HepG2 (cell line): ENCODE data around the gene TADA2A. TPM values are rescaled to one million over a fixed set of nuclear protein-coding genes. Genes with fewer than 3 reads are reported as not detected.

Experiments used
- EP300 ChIP-seq, 3 experiments: sonication (generic) in 1 of 3; formaldehyde crosslinking in 1 of 3; IDR thresholded peaks; 2 replicates each; pipeline versions ENCODE4 v1.5.1 to v1.6.1; 2011 to 2020; ENCODE audit warnings: low read depth in 2 of 3, low read length in 2 of 3, borderline replicate concordance in 1 of 3, improper control_type of control experiment in 1 of 3, mild to moderate bottlenecking in 1 of 3, missing genetic modification reagents in 1 of 3, moderate library complexity in 1 of 3
- ESRRA ChIP-seq: sonication (generic); formaldehyde crosslinking; IDR thresholded peaks from 2 replicates; pipeline ENCODE4 v1.5.1; 2020; ENCODE audit warnings: mild to moderate bottlenecking, low read depth, missing genetic modification reagents
- HNF4G ChIP-seq, 2 experiments: sonication (generic) in 1 of 2; formaldehyde crosslinking in 1 of 2; IDR thresholded peaks; 2 replicates each; pipeline versions ENCODE4 v1.4.0 to v1.6.1; 2011 to 2020; ENCODE audit warnings: borderline replicate concordance in 2 of 2, low read depth in 2 of 2, mild to moderate bottlenecking in 2 of 2, low read length in 1 of 2, missing genetic modification reagents in 1 of 2, moderate library complexity in 1 of 2
- IKZF5 ChIP-seq: IDR thresholded peaks from 2 replicates; pipeline ENCODE4 v1.6.1; 2018; ENCODE audit warnings: missing genetic modification reagents, mild to moderate bottlenecking, missing compliant biosample characterization
- ISL2 ChIP-seq: sonication (generic); formaldehyde crosslinking; IDR thresholded peaks from 2 replicates; pipeline ENCODE4 v1.5.0; 2020; ENCODE audit warnings: missing genetic modification reagents
- MTA1 ChIP-seq: sonication (generic); formaldehyde crosslinking; IDR thresholded peaks from 2 replicates; pipeline ENCODE4 v1.4.0; 2020; ENCODE audit warnings: missing genetic modification reagents, mild to moderate bottlenecking, borderline replicate concordance
- MYPOP ChIP-seq: sonication (generic); formaldehyde crosslinking; IDR thresholded peaks from 2 replicates; pipeline ENCODE4 v1.8.1; 2023; ENCODE audit warnings: mild to moderate bottlenecking, moderate library complexity, missing genetic modification reagents
- NCOR1 ChIP-seq: fragments of 200-600 bp; sonication (generic); IDR thresholded peaks from 2 replicates; pipeline ENCODE4 v1.7.0; 2017; ENCODE audit warnings: antibody characterized with exemption, low read length, borderline replicate concordance
- POGK ChIP-seq: sonication (generic); formaldehyde crosslinking; conservative IDR thresholded peaks from 2 replicates; pipeline ENCODE4 v1.8.0; 2022; ENCODE audit warnings: mild to moderate bottlenecking, moderate library complexity, missing genetic modification reagents
- RARA ChIP-seq: IDR thresholded peaks from 2 replicates; pipeline ENCODE4 v1.6.1; 2016; ENCODE audit warnings: missing genetic modification reagents, missing compliant biosample characterization
- RELA ChIP-seq: sonication (generic); formaldehyde crosslinking; IDR thresholded peaks from 2 replicates; pipeline ENCODE4 v1.4.0; 2020; ENCODE audit warnings: missing genetic modification reagents
- SOX6 ChIP-seq, 2 experiments: fragments of 450-650 bp in 1 of 2; sonication (generic) in 1 of 2; formaldehyde crosslinking in 1 of 2; IDR thresholded peaks; 2 replicates each; pipeline versions ENCODE4 v1.4.0 to v1.6.1; 2017 to 2020; ENCODE audit warnings: antibody characterized with exemption in 1 of 2, mild to moderate bottlenecking in 1 of 2, missing genetic modification reagents in 1 of 2
- TBP ChIP-seq: sonication (generic); formaldehyde crosslinking; IDR thresholded peaks from 2 replicates; pipeline ENCODE4 v1.5.0; 2020; ENCODE audit warnings: missing genetic modification reagents
- TEAD2 ChIP-seq: sonication (generic); formaldehyde crosslinking; IDR thresholded peaks from 2 replicates; pipeline ENCODE4 v1.9.0; 2021; ENCODE audit warnings: missing genetic modification reagents
- ZBTB43 ChIP-seq: sonication (generic); formaldehyde crosslinking; conservative IDR thresholded peaks from 2 replicates; pipeline ENCODE4 v1.4.0; 2020; ENCODE audit warnings: missing genetic modification reagents
- ZMYM3 ChIP-seq: sonication (generic); formaldehyde crosslinking; IDR thresholded peaks from 2 replicates; pipeline ENCODE4 v1.5.1; 2020; ENCODE audit warnings: mild to moderate bottlenecking, missing genetic modification reagents
- ZNF598 ChIP-seq: sonication (generic); formaldehyde crosslinking; IDR thresholded peaks from 2 replicates; pipeline ENCODE4 v1.5.1; 2020; ENCODE audit warnings: mild to moderate bottlenecking, missing genetic modification reagents, borderline replicate concordance
- ZNF652 ChIP-seq: IDR thresholded peaks from 2 replicates; pipeline ENCODE4 v1.6.1; 2016; ENCODE audit warnings: low read depth, borderline replicate concordance
- ZNF781 ChIP-seq: sonication (generic); formaldehyde crosslinking; IDR thresholded peaks from 2 replicates; pipeline ENCODE4 v1.5.1; 2020; ENCODE audit warnings: borderline replicate concordance, mild to moderate bottlenecking, missing genetic modification reagents; ENCODE audit errors: not compliant biosample characterization
- polyA plus RNA-seq, 8 experiments: library from polyadenylated mRNA; depleted of rRNA in 3 of 8; stranded (reverse) in 7 of 8; unstranded in 1 of 8; fragments of >200 nt; fragmentation: Illumina TruSeq in 4 of 8; extraction: Trizol in 4 of 8; gene quantifications; 2 replicates each; pipeline versions ENCODE4 v1.2.1 to v1.2.3, GENCODE V29; 2011 to 2016; ENCODE audit warnings: low read depth in 4 of 8, missing spikeins in 1 of 8, mixed read lengths in 1 of 8; ENCODE audit not compliant: insufficient read depth in 1 of 8
- total RNA-seq, 5 experiments: library from RNA; depleted of rRNA; stranded (reverse); fragments of >200 nt; fragmentation: Illumina TruSeq; extraction: Trizol; gene quantifications; 2 replicates each; pipeline ENCODE4 v1.2.3, GENCODE V29; 2016; ENCODE audit warnings: low read depth in 1 of 5

Gene TADA2A
- total and polyA plus RNA-seq, 2 of the 13 experiments (the other 11 are each of a cell fraction or from before 2014, with no cell fraction given): 8.0 to 14.0 TPM

GRCh38 chr17:37502009-37502936, 95.6 kb downstream of the TADA2A start (continued):
- TF ChIP-seq ZNF652 (CRISPR knock-in tag) (peak; percentile 32; the same call in 1 of the 2 replicates), TBP (CRISPR knock-in tag) (no peak), MTA1 (CRISPR knock-in tag) (0 out of 2 replicates have a peak, but pooled peaks have one; percentile 46), ZNF598 (CRISPR knock-in tag) (no peak), ZNF781 (CRISPR knock-in tag) (peak; percentile 51), RELA (CRISPR knock-in tag) (no peak), IKZF5 (CRISPR knock-in tag) (peak; percentile 61), NCOR1 (peak; percentile 95), ESRRA (CRISPR knock-in tag) (peak; percentile 76), ZBTB43 (CRISPR knock-in tag) (0 out of 2 replicates have a peak, but pooled peaks have one; percentile 53), TEAD2 (CRISPR knock-in tag) (no peak), EP300 (IDR thresholded peaks at IDR 0.05; ENCODE audit: low read depth in 2 of 2, low read length in 2 of 2) (peak; percentile 80 to 88; a peak in 3 of 4 replicates), EP300 (CRISPR knock-in tag; IDR thresholded peaks at IDR 0.05; ENCODE audit: borderline replicate concordance) (peak; percentile 72; the same call in 1 of the 2 replicates), SOX6 (IDR thresholded peaks at IDR 0.05) (no peak), SOX6 (CRISPR knock-in tag; IDR thresholded peaks at IDR 0.05) (peak; percentile 89), HNF4G (IDR thresholded peaks at IDR 0.05; ENCODE audit: borderline replicate concordance, low read depth, low read length) (peak; percentile 89), HNF4G (CRISPR knock-in tag; IDR thresholded peaks at IDR 0.05; ENCODE audit: borderline replicate concordance, low read depth) (peak; percentile 76; the same call in 1 of the 2 replicates), ZMYM3 (peak; percentile 55; the same call in 1 of the 2 replicates), POGK (CRISPR knock-in tag) (peak; percentile 57; the same call in 1 of the 2 replicates), MYPOP (CRISPR knock-in tag) (peak; percentile 56; the same call in 1 of the 2 replicates), RARA (CRISPR knock-in tag) (peak; percentile 92), ISL2 (CRISPR knock-in tag) (peak; percentile 85)
